ENCODE measurements around the gene UBA5. TPM values are rescaled to one million over a fixed set of nuclear protein-coding genes. Genes with fewer than 3 reads are reported as not detected.
A peak's percentile ranks its signal among the peaks of the same experiment; 100 is the strongest.

UBA5 gene
- total RNA-seq, 1 donor, result 38.4 TPM

DNA sequence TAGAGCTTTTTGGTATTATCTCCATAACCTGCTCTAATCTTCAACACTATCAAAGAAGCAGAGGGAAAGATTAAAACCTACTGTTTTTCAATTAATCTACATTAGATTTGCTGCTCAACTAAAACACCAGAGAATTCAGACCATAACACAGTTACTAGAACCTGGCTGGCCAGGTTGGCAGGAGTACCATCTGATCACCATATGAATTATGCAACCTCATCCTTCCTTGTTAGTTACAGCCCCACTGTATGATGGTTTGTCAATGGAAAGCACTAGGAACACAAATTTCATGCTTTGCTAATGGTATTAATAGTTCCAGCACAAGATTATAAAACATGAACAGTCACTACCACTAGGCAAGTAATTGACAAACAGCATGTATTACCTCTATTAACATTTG lies 56.2 kb downstream of the UBA5 start:
- no peak for DNase-seq (ENCODE audit: insufficient read length, low spot score, missing footprints)
- Histone ChIP-seq H3K36me3 (ENCODE audit: insufficient read depth, low read length) (peaks cover 40% of the 10 kb centered on the region), H3K4me3 (ENCODE audit: insufficient read depth, low read length) (no peak overlapping the region), H3K79me2 (ENCODE audit: insufficient read depth, low read length) (peaks cover 28% of the 10 kb centered on the region), H4K20me1 (ENCODE audit: insufficient read depth, low read length) (peaks cover 8% of the 10 kb centered on the region), H3K4me1 (ENCODE audit: insufficient read depth, low read length) (peaks cover 11% of the 10 kb centered on the region), H3K27me3 (ENCODE audit: insufficient read depth, low read length) (no peaks in the 10 kb centered on the region), H3K9me3 (ENCODE audit: low read depth, low read length) (no peaks in the 10 kb centered on the region), H2AFZ (ENCODE audit: low read length) (no peak overlapping the region), H3K27ac (ENCODE audit: low read depth, low read length) (no peak overlapping the region), H3K4me2 (ENCODE audit: insufficient read depth, low read length) (no peak overlapping the region)
- TF ChIP-seq, protein P1, sequence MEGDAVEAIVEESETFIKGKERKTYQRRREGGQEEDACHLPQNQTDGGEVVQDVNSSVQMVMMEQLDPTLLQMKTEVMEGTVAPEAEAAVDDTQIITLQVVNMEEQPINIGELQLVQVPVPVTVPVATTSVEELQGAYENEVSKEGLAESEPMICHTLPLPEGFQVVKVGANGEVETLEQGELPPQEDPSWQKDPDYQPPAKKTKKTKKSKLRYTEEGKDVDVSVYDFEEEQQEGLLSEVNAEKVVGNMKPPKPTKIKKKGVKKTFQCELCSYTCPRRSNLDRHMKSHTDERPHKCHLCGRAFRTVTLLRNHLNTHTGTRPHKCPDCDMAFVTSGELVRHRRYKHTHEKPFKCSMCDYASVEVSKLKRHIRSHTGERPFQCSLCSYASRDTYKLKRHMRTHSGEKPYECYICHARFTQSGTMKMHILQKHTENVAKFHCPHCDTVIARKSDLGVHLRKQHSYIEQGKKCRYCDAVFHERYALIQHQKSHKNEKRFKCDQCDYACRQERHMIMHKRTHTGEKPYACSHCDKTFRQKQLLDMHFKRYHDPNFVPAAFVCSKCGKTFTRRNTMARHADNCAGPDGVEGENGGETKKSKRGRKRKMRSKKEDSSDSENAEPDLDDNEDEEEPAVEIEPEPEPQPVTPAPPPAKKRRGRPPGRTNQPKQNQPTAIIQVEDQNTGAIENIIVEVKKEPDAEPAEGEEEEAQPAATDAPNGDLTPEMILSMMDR (IDR thresholded peaks at IDR 0.05; ENCODE audit: extremely low read depth, low read depth, low read length), result no peak

DNA sequence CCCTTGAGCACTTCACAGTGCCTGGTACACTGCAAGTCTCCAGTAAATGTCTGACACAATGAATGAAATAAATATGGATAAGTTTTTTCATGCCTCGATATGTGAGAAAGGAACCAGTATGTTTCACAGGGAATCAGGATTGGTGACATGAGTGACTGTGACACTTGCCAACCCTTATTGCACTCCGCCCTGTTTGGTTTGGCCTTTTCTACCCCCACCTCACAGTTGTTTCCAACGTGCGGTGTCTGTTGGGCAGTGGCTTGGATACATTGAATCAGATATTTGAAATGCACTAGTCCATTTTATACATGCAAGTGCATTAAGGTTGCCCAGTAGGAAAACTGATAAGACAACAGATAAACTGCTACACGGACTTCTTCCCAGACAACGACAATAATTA lies 60.1 kb downstream of the UBA5 start:
- H3K4me1 ChIP-seq (ENCODE audit: insufficient read depth, low read length), result peaks cover 19% of the 10 kb centered on the region
- no peak overlapping the region for H3K27ac ChIP-seq (ENCODE audit: low read depth, low read length)
- H3K79me2 ChIP-seq (ENCODE audit: insufficient read depth, low read length), result peaks cover 36% of the 10 kb centered on the region
- peaks cover 8% of the 10 kb centered on the region for H4K20me1 ChIP-seq (ENCODE audit: insufficient read depth, low read length)
- H2AFZ ChIP-seq (ENCODE audit: low read length), result no peak overlapping the region
- H3K4me3 ChIP-seq (ENCODE audit: insufficient read depth, low read length), result peak overlapping the region; percentile 92
- DNase-seq (ENCODE audit: insufficient read length, low spot score, missing footprints), result no peak
- H3K9me3 ChIP-seq (ENCODE audit: low read depth, low read length), result no peaks in the 10 kb centered on the region
- peak overlapping the region; percentile 85 for H3K4me2 ChIP-seq (ENCODE audit: insufficient read depth, low read length)
- TF ChIP-seq, protein P1 (IDR thresholded peaks at IDR 0.05; ENCODE audit: extremely low read depth, low read depth, low read length), result no peak
- H3K36me3 ChIP-seq (ENCODE audit: insufficient read depth, low read length), result peaks cover 20% of the 10 kb centered on the region
- no peaks in the 10 kb centered on the region for H3K27me3 ChIP-seq (ENCODE audit: insufficient read depth, low read length)

DNA sequence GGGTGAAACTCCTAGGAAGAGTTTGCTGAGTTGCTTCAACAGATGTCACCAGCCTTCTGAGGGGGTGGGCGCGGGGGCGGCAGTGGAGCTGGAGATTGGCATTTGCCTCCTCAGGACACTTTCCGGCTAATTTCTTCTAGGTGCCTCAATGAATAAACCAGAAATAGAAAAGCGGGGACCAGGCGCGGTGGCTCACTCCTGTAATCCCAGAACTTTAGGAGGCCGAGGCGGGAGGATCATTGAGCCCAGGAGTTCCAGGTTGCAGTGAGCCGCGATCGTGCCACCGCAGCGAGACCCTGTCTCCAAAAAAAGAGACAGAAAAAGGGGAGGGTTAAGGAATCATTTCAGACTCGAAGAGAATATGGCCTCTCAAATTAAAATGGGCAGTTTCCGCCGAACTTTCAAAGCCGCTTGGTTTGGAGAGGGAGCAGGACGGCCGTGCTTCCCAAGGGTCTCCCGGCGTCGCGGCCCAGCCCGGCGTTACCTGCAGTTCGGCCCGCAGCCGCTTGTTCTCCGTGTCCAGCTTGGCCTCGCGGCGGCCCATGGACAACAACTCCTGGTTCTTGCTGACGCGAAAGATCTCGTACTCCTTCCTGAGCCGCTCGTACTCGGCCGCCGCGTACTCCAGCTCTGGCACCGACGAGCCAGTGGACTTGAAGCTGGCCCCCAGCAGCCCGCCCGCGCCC lies 61.5 kb downstream of the UBA5 start:
- Histone ChIP-seq H3K36me3 (ENCODE audit: insufficient read depth, low read length) (peaks cover 11% of the 10 kb centered on the region), H3K4me1 (ENCODE audit: insufficient read depth, low read length) (peaks cover 19% of the 10 kb centered on the region), H3K27ac (ENCODE audit: low read depth, low read length) (peak overlapping the region; percentile 37), H3K4me2 (ENCODE audit: insufficient read depth, low read length) (peak overlapping the region; percentile 85), H2AFZ (ENCODE audit: low read length) (peak overlapping the region; percentile 70), H3K27me3 (ENCODE audit: insufficient read depth, low read length) (no peaks in the 10 kb centered on the region), H4K20me1 (ENCODE audit: insufficient read depth, low read length) (peaks cover 8% of the 10 kb centered on the region), H3K4me3 (ENCODE audit: insufficient read depth, low read length) (peak overlapping the region; percentile 92), H3K79me2 (ENCODE audit: insufficient read depth, low read length) (peaks cover 33% of the 10 kb centered on the region), H3K9me3 (ENCODE audit: low read depth, low read length) (no peaks in the 10 kb centered on the region)
- TF ChIP-seq, protein P1 (IDR thresholded peaks at IDR 0.05; ENCODE audit: extremely low read depth, low read depth, low read length), result peak; percentile 33
- DNase-seq (ENCODE audit: insufficient read length, low spot score, missing footprints), result peak; percentile 94

DNA sequence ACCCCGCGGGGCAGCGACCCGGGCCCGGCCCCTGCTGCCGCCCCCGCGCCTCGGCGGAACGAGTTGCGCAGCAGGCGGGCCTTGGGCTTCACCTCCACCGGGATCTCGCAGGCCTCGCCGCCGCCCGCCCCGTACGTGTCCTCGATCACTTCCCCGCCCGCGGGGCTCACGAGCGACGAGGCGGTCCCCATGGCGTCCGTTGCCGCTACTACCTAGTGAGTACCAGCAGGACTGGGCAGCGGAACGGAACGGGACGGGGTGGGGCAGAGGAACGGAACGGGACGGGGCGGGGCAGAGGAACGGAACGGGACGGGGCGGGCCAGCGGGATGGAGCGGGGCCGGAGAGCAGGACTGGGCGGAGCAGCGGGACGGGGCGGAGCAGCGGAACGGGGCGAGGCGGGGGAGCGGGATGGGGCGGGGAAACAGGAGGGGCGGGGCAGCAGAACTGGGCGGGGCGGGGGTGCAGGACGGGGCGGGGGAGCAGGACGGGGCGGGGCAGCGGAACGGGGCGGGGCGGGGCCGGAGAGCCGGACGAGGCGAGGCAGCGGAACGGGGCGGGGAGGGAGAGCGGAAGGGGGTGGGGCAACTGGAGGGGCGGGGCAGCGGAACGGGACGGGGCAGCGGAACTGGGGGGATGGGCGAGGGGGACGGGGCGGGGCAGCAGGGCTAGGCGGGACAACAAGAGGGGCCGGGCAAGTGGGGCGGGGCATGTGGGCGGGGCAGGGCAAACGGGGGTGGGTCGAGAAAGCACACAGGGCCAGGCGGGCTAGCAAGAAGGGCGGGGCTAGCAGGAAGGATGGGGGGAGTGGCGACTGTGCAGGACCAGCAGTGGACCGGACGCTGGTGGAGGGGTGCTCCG lies 62.3 kb downstream of the UBA5 start, which contains the start of gene NPHP3:
NPHP3 (minus strand) TSS at position 245 of the 859 bp plus-strand sequence; CDS start at position 191, 54 bp downstream.
- Histone ChIP-seq H2AFZ (ENCODE audit: low read length) (peak within 1 kb of the TSS; percentile 98), H3K79me2 (ENCODE audit: insufficient read depth, low read length) (peaks cover 32% of the 10 kb centered on the region)

More for the DNA sequence above, 62.3 kb downstream of the UBA5 start, which contains the start of gene NPHP3:
- TF ChIP-seq, protein P1 (IDR thresholded peaks at IDR 0.05; ENCODE audit: extremely low read depth, low read depth, low read length), result no peak
- Histone ChIP-seq H3K9me3 (ENCODE audit: low read depth, low read length) (no peaks in the 10 kb centered on the region), H3K4me1 (ENCODE audit: insufficient read depth, low read length) (peaks cover 19% of the 10 kb centered on the region), H3K36me3 (ENCODE audit: insufficient read depth, low read length) (peaks cover 11% of the 10 kb centered on the region), H3K4me3 (ENCODE audit: insufficient read depth, low read length) (peak within 1 kb of the TSS; percentile 92), H3K4me2 (ENCODE audit: insufficient read depth, low read length) (peak within 1 kb of the TSS; percentile 96), H4K20me1 (ENCODE audit: insufficient read depth, low read length) (peaks cover 8% of the 10 kb centered on the region), H3K27me3 (ENCODE audit: insufficient read depth, low read length) (no peaks in the 10 kb centered on the region), H3K27ac (ENCODE audit: low read depth, low read length) (peak within 1 kb of the TSS; percentile 80)
- peak; percentile 98 for DNase-seq (ENCODE audit: insufficient read length, low spot score, missing footprints)

Measured in osteoblast (primary cell).